Astrocyte of the spinal cord (primary cell): ENCODE measurements around the gene RUNX2.

Experiments used
- DNase-seq: peaks from one replicate; pipeline ENCODE4 v3.0.0; 2011; ENCODE audit warnings: low read depth, low spot score
- H3K4me3 ChIP-seq: 2 replicates; pipeline ENCODE4 v1.5.1; 2011; ENCODE audit warnings: low read depth, mild to moderate bottlenecking, low read length, moderate library complexity
- in situ Hi-C: cut with HindIII; loops from 2 replicates; pipeline ENCODE4 v1.10.0; 2017; ENCODE audit warnings: low sequenced_read_pairs
- TF ChIP-seq, protein P1 (sequence below): IDR thresholded peaks from 2 replicates; pipeline ENCODE4 v1.5.1; 2012; ENCODE audit warnings: low read depth, mild to moderate bottlenecking, low read length, inconsistent platforms

Gene RUNX2

DNA sequence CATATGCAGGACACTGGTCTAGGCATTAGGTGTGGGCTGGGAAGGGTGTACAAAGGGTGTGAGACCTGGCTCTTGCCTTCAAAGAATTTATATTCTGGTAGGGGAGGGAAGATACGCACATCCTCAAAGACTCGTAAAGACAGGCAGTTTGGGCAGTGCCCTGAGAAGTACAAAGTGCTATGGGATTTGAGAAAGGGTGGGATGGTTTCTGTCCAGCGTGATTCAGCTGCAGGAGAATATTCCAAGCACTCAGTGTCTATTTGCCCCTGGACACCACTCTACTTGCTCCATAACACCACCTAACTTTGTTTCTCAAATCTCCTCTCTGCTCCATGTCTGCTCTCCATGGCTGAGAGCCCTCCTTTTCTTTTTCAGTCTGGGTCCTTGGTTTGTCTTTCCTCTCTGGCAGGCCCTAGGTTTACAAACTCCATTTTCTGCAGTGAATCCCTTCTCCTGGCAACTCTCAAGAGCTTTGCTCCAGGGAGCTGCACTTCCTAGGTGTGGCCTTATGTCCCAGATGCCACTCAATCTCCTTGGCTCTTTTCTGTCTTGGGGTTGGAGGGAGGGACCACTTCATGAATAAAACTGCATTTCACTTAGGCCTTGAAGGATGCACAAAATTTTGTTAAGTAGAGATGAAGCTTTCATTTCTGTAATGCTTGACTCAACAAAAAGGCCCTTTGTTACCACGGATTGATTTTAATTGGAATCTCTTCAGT is 377.2 kb downstream of the RUNX2 start:
- TF ChIP-seq, protein P1, sequence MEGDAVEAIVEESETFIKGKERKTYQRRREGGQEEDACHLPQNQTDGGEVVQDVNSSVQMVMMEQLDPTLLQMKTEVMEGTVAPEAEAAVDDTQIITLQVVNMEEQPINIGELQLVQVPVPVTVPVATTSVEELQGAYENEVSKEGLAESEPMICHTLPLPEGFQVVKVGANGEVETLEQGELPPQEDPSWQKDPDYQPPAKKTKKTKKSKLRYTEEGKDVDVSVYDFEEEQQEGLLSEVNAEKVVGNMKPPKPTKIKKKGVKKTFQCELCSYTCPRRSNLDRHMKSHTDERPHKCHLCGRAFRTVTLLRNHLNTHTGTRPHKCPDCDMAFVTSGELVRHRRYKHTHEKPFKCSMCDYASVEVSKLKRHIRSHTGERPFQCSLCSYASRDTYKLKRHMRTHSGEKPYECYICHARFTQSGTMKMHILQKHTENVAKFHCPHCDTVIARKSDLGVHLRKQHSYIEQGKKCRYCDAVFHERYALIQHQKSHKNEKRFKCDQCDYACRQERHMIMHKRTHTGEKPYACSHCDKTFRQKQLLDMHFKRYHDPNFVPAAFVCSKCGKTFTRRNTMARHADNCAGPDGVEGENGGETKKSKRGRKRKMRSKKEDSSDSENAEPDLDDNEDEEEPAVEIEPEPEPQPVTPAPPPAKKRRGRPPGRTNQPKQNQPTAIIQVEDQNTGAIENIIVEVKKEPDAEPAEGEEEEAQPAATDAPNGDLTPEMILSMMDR = no peak

DNA sequence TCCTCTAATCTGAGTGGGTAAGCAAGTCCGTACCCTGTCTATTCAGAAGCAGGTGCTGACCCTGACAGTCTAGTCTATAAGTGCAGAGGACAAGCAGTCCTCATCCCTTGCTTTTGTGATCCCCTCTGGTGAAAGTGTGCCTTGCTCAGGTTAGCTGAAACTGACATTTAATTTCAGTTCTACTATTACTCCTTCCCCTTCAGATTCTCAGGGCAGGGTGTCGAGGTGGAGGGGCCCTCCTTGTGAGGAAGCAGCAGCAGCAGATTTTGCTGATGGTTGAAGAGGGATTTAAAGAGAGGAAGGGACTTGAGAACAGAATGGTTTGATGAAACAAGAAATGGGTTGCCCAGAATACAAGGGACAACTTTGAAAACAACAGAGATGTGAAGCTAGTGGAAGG is 378.2 kb downstream of the RUNX2 start:
- in situ Hi-C loops = no loop called here
- TF ChIP-seq, protein P1 = no peak
- H3K4me3 ChIP-seq = no peak overlapping the region
- no peak for DNase-seq

More for the DNA sequence above, 377.2 kb downstream of the RUNX2 start:
- DNase-seq = no peak
- in situ Hi-C loops = no loop called here
- no peak overlapping the region for H3K4me3 ChIP-seq

DNA sequence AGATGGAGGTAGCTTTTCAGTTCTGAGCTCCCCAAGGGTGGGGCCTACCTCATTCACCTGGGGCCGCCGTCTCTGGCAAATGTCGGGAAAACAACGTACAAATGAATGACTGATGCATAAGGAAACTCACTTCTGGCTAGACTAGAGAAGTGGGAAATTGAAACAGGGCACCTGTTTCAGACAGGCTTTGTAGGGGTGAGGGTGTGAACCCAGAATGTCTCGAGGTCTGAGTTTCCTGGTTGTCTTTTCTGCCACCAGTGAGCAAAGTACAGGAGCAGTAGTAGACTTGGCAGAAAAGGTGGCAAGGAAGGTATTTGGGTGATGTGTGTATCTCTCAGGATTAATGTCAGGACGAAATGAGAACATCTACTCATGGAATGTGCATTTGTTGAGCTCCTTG is 379.0 kb downstream of the RUNX2 start:
- no peak overlapping the region for H3K4me3 ChIP-seq
- no peak for DNase-seq
- TF ChIP-seq, protein P1 = no peak
- in situ Hi-C loops = no loop called here

DNA sequence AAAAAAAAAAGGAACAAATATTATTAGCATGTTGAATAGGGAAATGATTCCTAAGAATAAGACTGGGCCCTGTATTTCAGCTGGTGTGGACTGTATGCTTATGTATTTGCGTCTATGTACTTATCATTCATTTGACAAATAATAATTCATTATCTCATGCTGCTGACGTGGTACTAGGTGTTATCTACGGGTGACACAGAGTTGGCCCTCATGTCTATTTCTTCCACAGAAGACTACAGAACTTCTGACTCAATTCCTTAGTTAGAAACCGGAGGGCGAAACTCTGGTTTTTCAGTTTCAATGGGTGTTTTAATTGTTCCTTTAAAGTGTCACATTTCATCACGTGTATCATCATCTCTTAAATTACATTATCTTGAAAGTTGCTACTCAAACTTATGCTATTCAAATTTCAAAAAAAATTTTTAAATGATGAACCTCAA is 381.7 kb downstream of the RUNX2 start:
- no peak overlapping the region for H3K4me3 ChIP-seq
- in situ Hi-C loops = no loop called here
- TF ChIP-seq, protein P1 = no peak
- no peak for DNase-seq

DNA sequence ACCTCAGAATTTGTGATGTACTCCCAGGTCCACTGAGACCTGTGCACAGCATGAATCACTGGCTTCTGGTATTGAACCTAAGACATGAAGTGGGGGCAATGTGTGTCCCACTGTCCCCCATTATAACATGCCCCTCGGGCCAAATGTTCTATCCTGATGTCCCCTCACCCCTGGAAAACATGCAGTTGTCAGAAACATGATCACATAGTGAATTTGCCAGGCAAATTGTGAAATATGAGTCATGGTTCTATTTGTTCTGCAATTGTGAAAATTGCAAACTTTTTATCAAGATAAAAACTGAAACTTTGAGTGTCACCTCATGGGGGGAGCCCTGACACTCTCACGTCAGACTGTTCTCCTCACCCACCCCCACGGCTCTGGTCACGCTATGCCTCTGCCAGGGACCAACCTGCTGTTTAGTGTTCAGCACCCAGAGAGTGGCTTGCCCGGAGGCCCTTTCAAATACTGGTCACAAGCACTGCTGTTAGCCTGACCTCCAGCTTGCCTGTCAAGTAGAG is 382.2 kb downstream of the RUNX2 start:
- in situ Hi-C loops = no loop called here
- DNase-seq = peak; percentile 12
- TF ChIP-seq, protein P1 = no peak
- no peak overlapping the region for H3K4me3 ChIP-seq

DNA sequence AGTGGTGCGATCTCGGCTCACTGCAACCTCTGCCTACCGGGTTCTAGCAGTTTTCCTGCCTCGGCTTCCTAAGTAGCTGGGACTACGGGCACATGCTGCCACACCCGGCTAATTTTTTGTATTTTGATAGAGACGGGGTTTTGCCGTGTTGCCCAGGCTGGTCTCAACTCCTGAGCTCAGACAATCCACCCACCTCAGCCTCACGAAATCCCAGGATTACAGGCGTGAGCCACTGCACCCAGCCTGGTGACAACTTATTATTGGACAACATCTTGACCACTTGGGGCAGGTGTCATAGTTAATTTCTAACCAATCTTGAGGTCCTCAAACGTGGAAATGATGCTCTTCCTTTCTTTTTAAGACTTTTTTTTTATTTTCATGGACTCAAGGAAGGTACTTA is 383.9 kb downstream of the RUNX2 start:
- in situ Hi-C loops = no loop called here
- TF ChIP-seq, protein P1 = no peak
- no peak for DNase-seq
- H3K4me3 ChIP-seq = no peak overlapping the region
